Naive thymus-derived CD8-positive, alpha-beta T cell (primary cell): ENCODE data around the gene PDX1. TPM values are rescaled to one million over a fixed set of nuclear protein-coding genes. Genes with fewer than 3 reads are reported as not detected.
A peak's percentile ranks its signal among the peaks of the same experiment; 100 is the strongest.

Experiments
- ATAC-seq, 2 donors: fragments of 150-1000 bp; cut with Tn5 transposase in 1 of 2; sonication (Bioruptor Pico), chemical (Tn5 transposase) in 1 of 2; 1 replicate in 1 of 2; 2 replicates in 1 of 2; pipeline ENCODE4 v1.10.0; 2021; ENCODE audit warnings: mild to moderate bottlenecking in 2 of 2, moderate library complexity in 2 of 2
- POLR2A ChIA-PET: fragments of 350-600 bp; sonication (Branson Sonifier 250); formaldehyde crosslinking; loops from one replicate; lab custom pipeline; 2021; ENCODE audit warnings: antibody characterized with exemption; lab: Charles Lee
- DNase-seq, 10 donors: peaks; one replicate each; pipeline versions ENCODE4 v3.0.0 to v3.0.0-alpha.2; 2020 to 2022
- H3K27ac Mint-ChIP-seq, 10 donors: one replicate each; pipeline ENCODE4 v1.8.0; 2020 to 2022; ENCODE audit warnings: mild to moderate bottlenecking in 10 of 10, mixed read lengths in 10 of 10, moderate library complexity in 4 of 10, inconsistent platforms in 1 of 10
- H3K27me3 Mint-ChIP-seq, 5 donors: one replicate each; pipeline ENCODE4 v1.8.0; 2021 to 2022; ENCODE audit warnings: mixed read lengths in 5 of 5
- H3K36me3 Mint-ChIP-seq, 3 donors: one replicate each; pipeline ENCODE4 v1.8.0; 2020 to 2022; ENCODE audit warnings: mixed read lengths in 3 of 3, mild to moderate bottlenecking in 2 of 3, inconsistent platforms in 1 of 3
- H3K4me1 Mint-ChIP-seq, 4 donors: one replicate each; pipeline ENCODE4 v1.8.0; 2021 to 2022; ENCODE audit warnings: mixed read lengths in 4 of 4
- H3K4me3 Mint-ChIP-seq, 10 donors: one replicate each; pipeline ENCODE4 v1.8.0; 2020 to 2022; ENCODE audit warnings: mild to moderate bottlenecking in 10 of 10, mixed read lengths in 10 of 10, moderate library complexity in 6 of 10, inconsistent platforms in 1 of 10
- H3K9me3 Mint-ChIP-seq, 9 donors: one replicate each; pipeline ENCODE4 v1.8.0; 2020 to 2022; ENCODE audit warnings: mixed read lengths in 9 of 9, mild to moderate bottlenecking in 3 of 9, inconsistent platforms in 1 of 9, moderate library complexity in 1 of 9
- polyA plus RNA-seq, 3 donors: library from polyadenylated mRNA; unstranded; fragments of 300-500 nt; fragmentation: Illumina TruSeq; gene quantifications; one replicate each; pipeline ENCODE4 v1.2.3, GENCODE V29; 2021
- total RNA-seq, 8 experiments: library from RNA in 2 of 8; stranded (reverse) in 2 of 8; gene quantifications; one replicate each; pipeline ENCODE4 v1.2.3 and lab custom pipeline; 2021 to 2026

PDX1 gene
- total and polyA plus RNA-seq, 5 experiments from 2014 or later: not detected

- peaks cover 0 to 7% (median 0%) of the 10 kb centered on the region in 9 donors for H3K9me3 Mint-ChIP-seq
- POLR2A ChIA-PET: no interaction called here
- no peaks in the 10 kb centered on the region for H3K36me3 Mint-ChIP-seq
- no peak for ATAC-seq
- H3K4me1 Mint-ChIP-seq: peaks cover 18 to 53% (median 39%) of the 10 kb centered on the region in 4 donors
- no peak overlapping the region for H3K27ac Mint-ChIP-seq
- H3K4me3 Mint-ChIP-seq: peak overlapping the region in 1 of 10 donors; percentile 45
- H3K27me3 Mint-ChIP-seq: peaks cover 42 to 87% (median 67%) of the 10 kb centered on the region in 5 donors
- DNase-seq: no peak
Measured at GRCh38 chr13:27924529-27925141, 4.8 kb downstream of the PDX1 start.

- DNase-seq (no peak), ATAC-seq (no peak)
- Mint-ChIP-seq H3K4me1 (peaks cover 20 to 52% (median 37%) of the 10 kb centered on the region in 4 donors), H3K4me3 (peak overlapping the region in 5 of 10 donors; percentile 1 to 62 (median 37)), H3K27me3 (peaks cover 50 to 92% (median 73%) of the 10 kb centered on the region in 5 donors), H3K9me3 (peaks cover 0 to 9% (median 0%) of the 10 kb centered on the region in 9 donors), H3K27ac (no peak overlapping the region), H3K36me3 (no peaks in the 10 kb centered on the region)
- POLR2A ChIA-PET: no interaction called here
Measured at GRCh38 chr13:27925220-27925991, 5.6 kb downstream of the PDX1 start.

GRCh38 chr13:27926644-27927434 lies 7.0 kb downstream of the PDX1 start:
- POLR2A ChIA-PET: no interaction called here
- H3K4me3 Mint-ChIP-seq: peak overlapping the region; percentile 16 to 73 (median 50)
- H3K27me3 Mint-ChIP-seq: peaks cover 53 to 98% (median 76%) of the 10 kb centered on the region in 5 donors
- ATAC-seq (no peak), DNase-seq (no peak)
- peak overlapping the region in 1 of 10 donors; percentile 25 for H3K27ac Mint-ChIP-seq
- no peaks in the 10 kb centered on the region for H3K36me3 Mint-ChIP-seq
- peaks cover 15 to 44% (median 29%) of the 10 kb centered on the region in 4 donors for H3K4me1 Mint-ChIP-seq
- peaks cover 0 to 6% (median 0%) of the 10 kb centered on the region in 9 donors for H3K9me3 Mint-ChIP-seq

- DNase-seq: no peak
- ATAC-seq: no peak
- Mint-ChIP-seq H3K4me1 (peaks cover 15 to 44% (median 28%) of the 10 kb centered on the region in 4 donors), H3K27ac (no peak overlapping the region), H3K36me3 (no peaks in the 10 kb centered on the region), H3K27me3 (peaks cover 56 to 94% (median 74%) of the 10 kb centered on the region in 5 donors), H3K9me3 (peaks cover 0 to 6% (median 0%) of the 10 kb centered on the region in 9 donors), H3K4me3 (peak overlapping the region in 7 of 10 donors; percentile 29 to 73 (median 58))
- POLR2A ChIA-PET: no interaction called here
Measured at GRCh38 chr13:27927444-27928352, 7.9 kb downstream of the PDX1 start.

GRCh38 chr13:27928353-27928804 lies 8.6 kb downstream of the PDX1 start:
- no peak for DNase-seq
- H3K4me3 Mint-ChIP-seq: peak overlapping the region in 3 of 10 donors; percentile 44 to 62 (median 48)
- H3K36me3 Mint-ChIP-seq: no peaks in the 10 kb centered on the region

GRCh38 chr13:27928805-27929753 lies 9.3 kb downstream of the PDX1 start:
- Mint-ChIP-seq H3K36me3 (no peaks in the 10 kb centered on the region), H3K27me3 (peaks cover 51 to 81% (median 64%) of the 10 kb centered on the region in 5 donors), H3K4me3 (no peak overlapping the region), H3K27ac (peak overlapping the region in 1 of 10 donors; percentile 44), H3K9me3 (peaks cover 0 to 6% (median 0%) of the 10 kb centered on the region in 9 donors), H3K4me1 (peaks cover 14 to 34% (median 25%) of the 10 kb centered on the region in 4 donors)
- POLR2A ChIA-PET: no interaction called here
- ATAC-seq: no peak
- no peak for DNase-seq

More at GRCh38 chr13:27928353-27928804, 8.6 kb downstream of the PDX1 start:
- Mint-ChIP-seq H3K27me3 (peaks cover 53 to 88% (median 67%) of the 10 kb centered on the region in 5 donors), H3K27ac (peak overlapping the region in 1 of 10 donors; percentile 44), H3K9me3 (peaks cover 0 to 6% (median 0%) of the 10 kb centered on the region in 9 donors), H3K4me1 (peaks cover 14 to 41% (median 27%) of the 10 kb centered on the region in 4 donors)
- no peak for ATAC-seq
- POLR2A ChIA-PET: no interaction called here

- H3K27ac Mint-ChIP-seq: no peak overlapping the region
- H3K36me3 Mint-ChIP-seq: no peaks in the 10 kb centered on the region
- POLR2A ChIA-PET: no interaction called here
- H3K9me3 Mint-ChIP-seq: peaks cover 0 to 6% (median 0%) of the 10 kb centered on the region in 9 donors
- H3K27me3 Mint-ChIP-seq: peaks cover 51 to 75% (median 62%) of the 10 kb centered on the region in 5 donors
- DNase-seq (no peak), ATAC-seq (no peak)
- no peak overlapping the region for H3K4me3 Mint-ChIP-seq
- peaks cover 14 to 30% (median 23%) of the 10 kb centered on the region in 4 donors for H3K4me1 Mint-ChIP-seq
Measured at GRCh38 chr13:27929868-27930267, 10.1 kb downstream of the PDX1 start.

GRCh38 chr13:27933118-27933517 lies 13.3 kb downstream of the PDX1 start:
- H3K9me3 Mint-ChIP-seq: peaks cover 0 to 5% (median 0%) of the 10 kb centered on the region in 9 donors
- no peaks in the 10 kb centered on the region for H3K36me3 Mint-ChIP-seq
- ATAC-seq (no peak), DNase-seq (no peak)
- peaks cover 3 to 4% (median 3%) of the 10 kb centered on the region in 4 donors for H3K4me1 Mint-ChIP-seq
- H3K27ac Mint-ChIP-seq: no peak overlapping the region
- no peak overlapping the region for H3K4me3 Mint-ChIP-seq
- peaks cover 29 to 43% (median 38%) of the 10 kb centered on the region in 5 donors for H3K27me3 Mint-ChIP-seq
- POLR2A ChIA-PET: no interaction called here

- DNase-seq: no peak
- Mint-ChIP-seq H3K27me3 (peaks cover 28 to 36% (median 35%) of the 10 kb centered on the region in 5 donors), H3K36me3 (no peaks in the 10 kb centered on the region), H3K4me1 (peaks cover 0 to 3% (median 3%) of the 10 kb centered on the region in 4 donors), H3K4me3 (no peak overlapping the region), H3K9me3 (peaks cover 0 to 5% (median 0%) of the 10 kb centered on the region in 9 donors), H3K27ac (no peak overlapping the region)
- ATAC-seq: no peak
- POLR2A ChIA-PET: no interaction called here
Measured at GRCh38 chr13:27933580-27934328, 14.0 kb downstream of the PDX1 start.

GRCh38 chr13:27942972-27943371 lies 23.2 kb downstream of the PDX1 start:
- ATAC-seq (no peak), DNase-seq (no peak)
- H3K36me3 Mint-ChIP-seq: peaks cover 0 to 22% (median 0%) of the 10 kb centered on the region in 3 donors
- POLR2A ChIA-PET: no interaction called here
- H3K4me3 Mint-ChIP-seq: no peak overlapping the region
- no peak overlapping the region for H3K27ac Mint-ChIP-seq
- peaks cover 2 to 43% (median 12%) of the 10 kb centered on the region in 5 donors for H3K27me3 Mint-ChIP-seq
- H3K4me1 Mint-ChIP-seq: no peaks in the 10 kb centered on the region
- H3K9me3 Mint-ChIP-seq: peaks cover 0 to 34% (median 9%) of the 10 kb centered on the region in 9 donors
